ENCODE measurements around the gene CASQ2.

CASQ2 gene

GRCh38 chr1:115727706-115728249 lies 40.7 kb downstream of the CASQ2 start:
- DNase-seq: no peak

- no peak for DNase-seq
These were observed 41.9 kb downstream of the CASQ2 start for GRCh38 chr1:115726570-115726969.

GRCh38 chr1:115726161-115726560 lies 42.4 kb downstream of the CASQ2 start:
- DNase-seq: no peak

GRCh38 chr1:115725600-115725999 lies 42.9 kb downstream of the CASQ2 start:
- no peak for DNase-seq

- DNase-seq: no peak
These were observed 44.8 kb downstream of the CASQ2 start for GRCh38 chr1:115723756-115724155.

GRCh38 chr1:115722221-115722620 lies 46.3 kb downstream of the CASQ2 start:
- no peak for DNase-seq

- no peak for DNase-seq
These were observed 49.2 kb downstream of the CASQ2 start for GRCh38 chr1:115719285-115719684.

- DNase-seq: no peak
These were observed 50.3 kb downstream of the CASQ2 start for GRCh38 chr1:115718011-115718754.

- DNase-seq: no peak
These were observed 51.0 kb downstream of the CASQ2 start for GRCh38 chr1:115717541-115717940.

GRCh38 chr1:115714572-115715141 lies 53.9 kb downstream of the CASQ2 start:
- no peak for DNase-seq

- no peak for DNase-seq
These were observed 54.6 kb downstream of the CASQ2 start for GRCh38 chr1:115713906-115714305.

- DNase-seq: no peak
These were observed 55.5 kb downstream of the CASQ2 start for GRCh38 chr1:115712911-115713609.

- DNase-seq: no peak
These were observed 57.5 kb downstream of the CASQ2 start for GRCh38 chr1:115710859-115711624.

GRCh38 chr1:115706587-115707425 lies 61.7 kb downstream of the CASQ2 start:
- peak in 1 of 2 experiments; percentile 27 for DNase-seq

- no peak for DNase-seq
These were observed 62.6 kb downstream of the CASQ2 start for GRCh38 chr1:115705963-115706362.

- no peak for DNase-seq
These were observed 63.2 kb downstream of the CASQ2 start for GRCh38 chr1:115705085-115705951.

- no peak for DNase-seq
These were observed 65.6 kb downstream of the CASQ2 start for GRCh38 chr1:115702959-115703358.

GRCh38 chr1:115701090-115701489 lies 67.4 kb downstream of the CASQ2 start:
- DNase-seq: no peak

- no peak for DNase-seq
These were observed 70.9 kb downstream of the CASQ2 start for GRCh38 chr1:115697619-115698018.

- DNase-seq: peak in 1 of 2 experiments; percentile 77
These were observed 73.7 kb downstream of the CASQ2 start for GRCh38 chr1:115694805-115695204.

- no peak for DNase-seq
These were observed 76.3 kb downstream of the CASQ2 start for GRCh38 chr1:115692224-115692623.
